SU-DHL-6 (cell line): ENCODE measurements around the gene PRDX2.
"Not testable (repeated sequence)": the region's sequence is repeated elsewhere in the genome, so short reads cannot be mapped to it uniquely, and the experiment has no call there.

ENCODE experiments used
- H2AFZ ChIP-seq: fragments of 200-600 bp; sonication (generic); 2 replicates; pipeline ENCODE4 v1.6.1; 2014; ENCODE audit warnings: low read depth, mild to moderate bottlenecking, moderate library complexity, mixed read lengths, antibody characterized with exemption, low read length; ENCODE audit not compliant: severe bottlenecking
- H3F3A ChIP-seq: fragments of 200-600 bp; shearing (Covaris generic); 2 replicates; pipeline ENCODE4 v1.6.0; 2016; ENCODE audit warnings: antibody characterized with exemption, mild to moderate bottlenecking; ENCODE audit not compliant: insufficient read depth
- H3K27ac ChIP-seq: fragments of 200-600 bp; sonication (generic); 2 replicates; pipeline ENCODE4 v1.5.1; 2016; ENCODE audit warnings: low read depth, mild to moderate bottlenecking, low read length, moderate library complexity, mixed read lengths
- H3K27me3 ChIP-seq: fragments of 200-600 bp; sonication (generic), shearing (Covaris generic); 2 replicates; pipeline ENCODE4 v1.6.0; 2014; ENCODE audit warnings: mild to moderate bottlenecking, low read length
- H3K36me3 ChIP-seq: fragments of 200-600 bp; sonication (generic); 2 replicates; pipeline ENCODE4 v1.6.1; 2014; ENCODE audit warnings: mild to moderate bottlenecking, low read length, mixed read lengths
- H3K4me2 ChIP-seq: fragments of 300-600, 200-600 bp; shearing (Covaris generic), sonication (generic); 2 replicates; pipeline ENCODE4 v1.6.0; 2014; ENCODE audit warnings: low read length, low read depth, mild to moderate bottlenecking; ENCODE audit not compliant: poor library complexity, severe bottlenecking
- H3K4me3 ChIP-seq: fragments of 200-600 bp; sonication (generic); 2 replicates; pipeline ENCODE4 v1.5.1; 2014; ENCODE audit warnings: antibody characterized with exemption, low read length, mild to moderate bottlenecking, mixed read lengths; ENCODE audit not compliant: insufficient read depth, poor library complexity, severe bottlenecking
- H3K79me2 ChIP-seq: fragments of 200-600 bp; sonication (generic); 2 replicates; pipeline ENCODE4 v1.6.1; 2014; ENCODE audit warnings: mild to moderate bottlenecking, low read length, moderate library complexity; ENCODE audit not compliant: insufficient read depth
- H3K9ac ChIP-seq: fragments of 200-600 bp; sonication (generic); 2 replicates; pipeline ENCODE4 v1.7.0; 2014; ENCODE audit warnings: mild to moderate bottlenecking, low read length
- H3K9me2 ChIP-seq: fragments of 200-600 bp; sonication (generic); replicated peaks from 2 replicates; pipeline ENCODE4 v1.6.1; 2014; ENCODE audit warnings: low read length; ENCODE audit not compliant: insufficient read depth
- H3K9me3 ChIP-seq: fragments of 200-600 bp; sonication (generic); 2 replicates; pipeline ENCODE4 v1.6.1; 2014; ENCODE audit warnings: low read length, mixed read lengths; ENCODE audit not compliant: insufficient read depth
- H4K20me1 ChIP-seq: fragments of 200-600 bp; sonication (generic); 2 replicates; pipeline ENCODE4 v1.6.1; 2014; ENCODE audit warnings: low read depth, mild to moderate bottlenecking, antibody characterized with exemption, low read length, moderate library complexity, mixed read lengths
- EZH2phosphoT487 ChIP-seq: fragments of 200-600 bp; sonication (generic), shearing (Covaris generic); conservative IDR thresholded peaks from 2 replicates; pipeline ENCODE4 v1.6.1; 2018; ENCODE audit warnings: mild to moderate bottlenecking, antibody characterized with exemption, low read length, moderate library complexity, mixed read lengths
- TF ChIP-seq, protein P1 (sequence below): fragments of 200-600 bp; sonication (generic); IDR thresholded peaks from one replicate; pipeline ENCODE4 v1.5.1; 2017; ENCODE audit warnings: antibody characterized with exemption, mild to moderate bottlenecking, low read length, moderate library complexity; ENCODE audit not compliant: insufficient read depth, poor library complexity, severe bottlenecking

PRDX2 gene

DNA sequence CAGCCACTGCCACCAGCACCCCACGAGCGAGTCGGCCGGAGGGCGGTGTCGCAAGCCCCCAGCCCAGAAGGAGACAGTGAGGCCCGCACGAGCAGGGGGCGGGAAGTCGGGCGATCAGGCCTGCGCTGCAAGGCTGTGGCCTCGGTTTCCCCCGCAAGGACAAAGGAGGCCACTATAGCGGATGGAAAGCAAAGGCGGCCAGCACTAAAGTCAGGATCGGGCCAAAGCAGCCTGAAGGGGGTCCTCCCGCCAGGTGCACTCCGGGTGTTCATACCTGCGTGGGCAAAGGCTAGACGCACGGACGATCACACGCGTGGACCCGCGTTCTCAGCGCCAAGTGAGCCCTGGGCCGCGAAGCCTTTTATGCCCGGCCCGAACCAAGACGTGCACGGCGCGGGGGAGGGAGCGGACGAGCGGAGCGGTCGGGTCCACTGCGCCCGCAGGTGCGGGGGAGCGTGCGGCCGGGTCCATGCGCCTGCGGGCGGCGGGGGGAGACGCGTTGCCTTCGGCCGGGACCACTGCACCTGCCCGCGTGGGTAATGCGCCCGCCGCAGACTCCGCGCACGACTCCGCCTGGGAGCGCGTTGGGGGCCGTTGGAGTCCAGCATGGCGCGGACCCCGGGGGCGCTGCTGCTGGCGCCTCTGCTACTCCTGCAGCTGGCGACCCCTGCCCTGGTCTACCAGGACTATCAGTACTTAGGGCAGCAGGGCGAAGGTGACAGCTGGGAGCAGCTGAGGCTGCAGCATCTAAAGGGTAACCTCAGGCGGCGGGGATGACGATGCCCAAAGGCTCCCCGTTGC, at the start of gene PRDX2, which contains the start of gene THSD8:
Gene PRDX2 (minus strand): TSS at position 335 of the 801 bp plus-strand sequence. CDS start 539 bp downstream, outside the sequence.
Gene THSD8 (plus strand): TSS at position 604 of the 801 bp plus-strand sequence. CDS start 3 bp downstream, at position 607.
- H3K36me3 ChIP-seq: no peaks in the 10 kb centered on the region
- H4K20me1 ChIP-seq: no peaks in the 10 kb centered on the region
- H3K4me2 ChIP-seq: peak within 1 kb of the TSS; percentile 66
- peak within 1 kb of the TSS; percentile 96 for H3K4me3 ChIP-seq
- TF ChIP-seq, protein P1, sequence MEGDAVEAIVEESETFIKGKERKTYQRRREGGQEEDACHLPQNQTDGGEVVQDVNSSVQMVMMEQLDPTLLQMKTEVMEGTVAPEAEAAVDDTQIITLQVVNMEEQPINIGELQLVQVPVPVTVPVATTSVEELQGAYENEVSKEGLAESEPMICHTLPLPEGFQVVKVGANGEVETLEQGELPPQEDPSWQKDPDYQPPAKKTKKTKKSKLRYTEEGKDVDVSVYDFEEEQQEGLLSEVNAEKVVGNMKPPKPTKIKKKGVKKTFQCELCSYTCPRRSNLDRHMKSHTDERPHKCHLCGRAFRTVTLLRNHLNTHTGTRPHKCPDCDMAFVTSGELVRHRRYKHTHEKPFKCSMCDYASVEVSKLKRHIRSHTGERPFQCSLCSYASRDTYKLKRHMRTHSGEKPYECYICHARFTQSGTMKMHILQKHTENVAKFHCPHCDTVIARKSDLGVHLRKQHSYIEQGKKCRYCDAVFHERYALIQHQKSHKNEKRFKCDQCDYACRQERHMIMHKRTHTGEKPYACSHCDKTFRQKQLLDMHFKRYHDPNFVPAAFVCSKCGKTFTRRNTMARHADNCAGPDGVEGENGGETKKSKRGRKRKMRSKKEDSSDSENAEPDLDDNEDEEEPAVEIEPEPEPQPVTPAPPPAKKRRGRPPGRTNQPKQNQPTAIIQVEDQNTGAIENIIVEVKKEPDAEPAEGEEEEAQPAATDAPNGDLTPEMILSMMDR: no peak
- TF ChIP-seq EZH2phosphoT487: no peak
- H3K9ac ChIP-seq: peak within 1 kb of the TSS; percentile 98
- no peaks in the 10 kb centered on the region for H3K27me3 ChIP-seq
- no peaks in the 10 kb centered on the region for H3F3A ChIP-seq
- H3K27ac ChIP-seq: peak within 1 kb of the TSS; percentile 44
- H3K9me2 ChIP-seq: no peaks in the 10 kb centered on the region
- peaks cover 15% of the 10 kb centered on the region for H3K79me2 ChIP-seq
- H2AFZ ChIP-seq: peak within 1 kb of the TSS; percentile 81
- no peaks in the 10 kb centered on the region for H3K9me3 ChIP-seq

- Histone ChIP-seq H3K27ac (no peak overlapping the region), H3K9me3 (no peaks in the 10 kb centered on the region), H3K4me3 (no peak overlapping the region), H3K36me3 (no peaks in the 10 kb centered on the region), H3K27me3 (no peaks in the 10 kb centered on the region), H3K9me2 (no peaks in the 10 kb centered on the region), H4K20me1 (no peaks in the 10 kb centered on the region), H3K4me2 (peak overlapping the region; percentile 19), H3K9ac (no peak overlapping the region), H2AFZ (no peak overlapping the region), H3K79me2 (no peaks in the 10 kb centered on the region), H3F3A (no peaks in the 10 kb centered on the region)
- TF ChIP-seq, protein P1: peak; percentile 80
- TF ChIP-seq EZH2phosphoT487: no peak
Observed at GRCh38 chr19:12847159-12848139, 45.8 kb upstream of the PRDX2 start.

- H4K20me1 ChIP-seq, H3K9me2 ChIP-seq, H3K4me3 ChIP-seq, H3K36me3 ChIP-seq, H3K79me2 ChIP-seq, H2AFZ ChIP-seq, H3F3A ChIP-seq, H3K27ac ChIP-seq, H3K4me2 ChIP-seq, H3K9ac ChIP-seq, H3K27me3 ChIP-seq, H3K9me3 ChIP-seq: not testable (repeated sequence)
Observed at GRCh38 chr19:12846613-12847012, 45.0 kb upstream of the PRDX2 start.
